Retinal pigment epithelial cell (primary cell): ENCODE data around the gene AFDN.

Experiments
- DNase-seq: peaks from one replicate; pipeline ENCODE4 v3.0.0-alpha.2; 2010; ENCODE audit warnings: low read depth
- H3K4me3 ChIP-seq: 2 replicates; pipeline ENCODE4 v1.5.1; 2011; ENCODE audit warnings: mild to moderate bottlenecking, low read length, control low read depth, moderate library complexity
- CTCF ChIP-seq: conservative IDR thresholded peaks from 2 replicates; pipeline ENCODE4 v1.5.1; 2011; ENCODE audit warnings: low read depth, low read length, control low read depth, inconsistent platforms

The AFDN gene

GRCh38 chr6:167791780-167792478 is 34.8 kb upstream of the AFDN start:
- no peak for TF ChIP-seq CTCF
- DNase-seq: no peak

GRCh38 chr6:167793421-167793820 is 33.3 kb upstream of the AFDN start:
- DNase-seq: no peak
- TF ChIP-seq CTCF: no peak
- H3K4me3 ChIP-seq: no peak overlapping the region

More at GRCh38 chr6:167791780-167792478, 34.8 kb upstream of the AFDN start:
- no peak overlapping the region for H3K4me3 ChIP-seq

- no peak for DNase-seq
- TF ChIP-seq CTCF: no peak
- H3K4me3 ChIP-seq: no peak overlapping the region
These were observed 32.3 kb upstream of the AFDN start for GRCh38 chr6:167794161-167795157.

- no peak for DNase-seq
- TF ChIP-seq CTCF: no peak
- H3K4me3 ChIP-seq: no peak overlapping the region
These were observed 31.3 kb upstream of the AFDN start for GRCh38 chr6:167795321-167795811.

GRCh38 chr6:167795874-167796191 is 30.9 kb upstream of the AFDN start:
- no peak for DNase-seq
- no peak overlapping the region for H3K4me3 ChIP-seq
- no peak for TF ChIP-seq CTCF

GRCh38 chr6:167796192-167796981 is 30.3 kb upstream of the AFDN start:
- no peak for TF ChIP-seq CTCF
- DNase-seq: no peak
- H3K4me3 ChIP-seq: no peak overlapping the region
